Fibroblast of skin of abdomen (primary cell): ENCODE data around the gene INHA.

ENCODE experiments used
- DNase-seq: peaks from one replicate; pipeline ENCODE4 v3.0.0-alpha.2; 2013

Gene INHA

DNA sequence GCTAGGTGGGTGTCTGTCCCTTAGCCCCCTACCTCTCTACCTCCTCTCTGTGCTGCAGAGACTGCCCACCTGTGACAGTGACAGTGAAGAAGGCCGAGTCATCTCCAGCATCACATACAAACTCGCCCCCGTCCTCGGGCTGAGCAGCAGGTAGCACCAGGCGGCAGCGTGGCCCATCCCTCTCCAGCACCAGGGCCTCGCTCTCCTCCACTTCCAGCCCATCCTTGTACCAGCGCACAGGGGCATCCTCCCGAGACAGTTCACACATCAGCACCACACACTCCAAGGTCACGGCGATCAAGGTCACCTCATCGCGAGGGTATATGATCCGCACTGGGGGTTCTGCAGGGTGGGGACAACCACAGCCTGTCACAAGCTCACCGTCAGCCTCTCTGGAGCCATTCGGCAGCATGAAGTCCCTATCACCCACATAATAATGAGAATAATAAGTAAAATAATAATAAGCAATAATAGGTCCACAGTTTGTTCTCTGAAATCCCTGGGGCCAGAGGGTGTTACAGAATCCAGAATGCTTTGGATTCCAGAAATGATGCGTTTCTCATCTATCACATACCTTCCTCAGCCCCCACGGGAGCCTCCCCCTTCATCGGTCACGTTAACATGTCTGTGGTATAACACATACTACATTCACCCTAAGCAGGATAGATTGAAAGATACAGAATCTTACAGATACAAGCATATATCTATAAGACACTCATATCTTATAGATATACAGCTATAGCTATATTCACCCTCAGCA, 12.8 kb upstream of the INHA start:
- no peak for DNase-seq

DNA sequence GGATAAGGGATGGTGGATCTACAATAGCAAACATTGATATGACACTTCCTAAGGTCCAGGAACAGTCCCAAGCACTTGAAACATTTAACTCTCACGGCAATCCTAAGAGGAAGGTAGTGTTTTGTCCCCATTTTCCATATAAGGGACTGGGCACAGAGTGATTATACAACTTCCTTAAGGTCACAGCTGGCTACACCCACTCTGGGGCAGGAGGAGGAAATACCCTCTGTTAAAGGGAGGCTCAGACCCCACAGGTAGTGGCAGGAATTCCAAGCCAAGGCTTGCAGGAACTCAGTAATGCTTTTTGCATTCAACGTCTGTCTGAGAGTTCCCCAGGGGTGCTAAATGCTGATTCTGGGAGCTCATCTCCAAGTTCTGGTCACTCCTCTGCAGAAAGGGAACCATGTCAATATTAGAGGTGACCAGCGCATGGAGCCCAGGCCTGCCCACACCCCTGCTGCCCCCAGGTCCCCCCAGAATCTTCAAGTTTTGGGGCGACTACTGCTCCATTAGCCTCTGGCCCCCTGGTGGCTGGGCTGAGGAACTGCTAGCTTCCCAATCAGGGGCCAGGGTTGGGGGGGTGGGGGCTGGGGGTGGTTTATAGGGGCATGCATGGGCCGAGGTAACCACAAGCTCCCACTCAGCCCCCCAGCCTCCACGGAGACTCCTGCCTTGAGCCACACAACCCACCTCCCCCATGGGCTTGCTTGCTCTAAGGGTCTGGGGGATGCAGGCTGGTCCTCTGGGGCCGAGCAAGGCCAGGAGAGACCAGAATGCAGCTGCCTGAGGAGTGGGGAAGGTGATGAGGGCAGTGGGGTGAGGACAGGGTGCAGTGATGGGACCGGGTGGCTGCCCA, 11.8 kb upstream of the INHA start:
- no peak for DNase-seq

DNA sequence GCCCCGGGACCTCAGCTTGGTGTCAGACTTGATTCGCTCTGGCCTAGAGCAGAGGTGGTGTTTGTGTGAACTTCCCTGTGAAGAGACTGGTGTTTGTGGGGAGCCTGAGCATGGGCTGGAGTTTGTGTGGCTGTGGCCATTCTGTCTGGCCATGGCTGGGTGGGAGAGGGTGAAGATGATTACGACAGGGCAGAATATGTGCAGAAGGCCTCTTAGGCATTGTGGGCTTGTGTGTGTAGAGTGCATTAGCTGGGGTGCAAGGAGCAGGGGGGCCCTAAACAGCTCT, 11.3 kb upstream of the INHA start:
- DNase-seq: no peak

DNA sequence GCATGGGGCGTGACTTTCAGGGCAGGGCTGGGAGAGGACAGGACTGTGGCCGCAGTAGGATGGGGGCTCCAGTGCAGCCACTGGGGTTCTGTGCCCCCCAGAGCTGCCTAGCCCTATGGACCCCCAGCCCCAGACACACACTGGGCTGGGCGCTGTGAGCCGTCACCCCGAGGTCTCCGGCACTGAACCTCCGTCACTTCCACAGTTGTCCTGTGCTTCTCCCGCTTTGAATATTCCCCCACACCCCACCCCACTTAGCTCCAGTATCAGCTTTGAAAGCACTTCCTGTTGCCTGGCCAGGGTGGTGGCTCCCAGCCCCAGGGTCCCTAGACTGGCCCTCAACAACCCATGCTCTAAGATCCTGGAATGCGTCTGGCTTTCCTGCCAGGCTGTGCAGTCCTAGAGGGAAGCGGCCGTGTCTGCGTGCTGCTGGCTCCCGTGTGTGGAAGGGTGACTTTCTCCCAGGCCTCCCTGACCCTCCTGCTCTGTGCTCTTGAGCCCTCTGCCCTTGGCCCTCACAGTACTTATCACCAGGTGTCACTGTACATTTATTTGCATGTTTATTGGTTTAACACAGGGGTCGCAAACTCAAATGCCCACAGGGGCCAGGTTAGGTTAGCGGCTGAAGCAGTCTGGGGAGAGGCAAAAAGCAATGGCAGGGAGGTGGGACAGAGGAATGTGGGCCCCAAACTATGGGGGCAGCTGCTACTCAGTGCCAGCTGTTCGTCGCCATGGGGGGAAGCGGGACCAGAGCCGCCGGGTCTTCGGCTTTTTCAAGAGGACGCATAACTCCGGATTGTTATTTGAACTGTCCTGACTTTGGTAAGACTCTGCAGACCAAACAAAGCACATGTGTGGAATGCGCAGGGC, 10.7 kb upstream of the INHA start:
- no peak for DNase-seq

DNA sequence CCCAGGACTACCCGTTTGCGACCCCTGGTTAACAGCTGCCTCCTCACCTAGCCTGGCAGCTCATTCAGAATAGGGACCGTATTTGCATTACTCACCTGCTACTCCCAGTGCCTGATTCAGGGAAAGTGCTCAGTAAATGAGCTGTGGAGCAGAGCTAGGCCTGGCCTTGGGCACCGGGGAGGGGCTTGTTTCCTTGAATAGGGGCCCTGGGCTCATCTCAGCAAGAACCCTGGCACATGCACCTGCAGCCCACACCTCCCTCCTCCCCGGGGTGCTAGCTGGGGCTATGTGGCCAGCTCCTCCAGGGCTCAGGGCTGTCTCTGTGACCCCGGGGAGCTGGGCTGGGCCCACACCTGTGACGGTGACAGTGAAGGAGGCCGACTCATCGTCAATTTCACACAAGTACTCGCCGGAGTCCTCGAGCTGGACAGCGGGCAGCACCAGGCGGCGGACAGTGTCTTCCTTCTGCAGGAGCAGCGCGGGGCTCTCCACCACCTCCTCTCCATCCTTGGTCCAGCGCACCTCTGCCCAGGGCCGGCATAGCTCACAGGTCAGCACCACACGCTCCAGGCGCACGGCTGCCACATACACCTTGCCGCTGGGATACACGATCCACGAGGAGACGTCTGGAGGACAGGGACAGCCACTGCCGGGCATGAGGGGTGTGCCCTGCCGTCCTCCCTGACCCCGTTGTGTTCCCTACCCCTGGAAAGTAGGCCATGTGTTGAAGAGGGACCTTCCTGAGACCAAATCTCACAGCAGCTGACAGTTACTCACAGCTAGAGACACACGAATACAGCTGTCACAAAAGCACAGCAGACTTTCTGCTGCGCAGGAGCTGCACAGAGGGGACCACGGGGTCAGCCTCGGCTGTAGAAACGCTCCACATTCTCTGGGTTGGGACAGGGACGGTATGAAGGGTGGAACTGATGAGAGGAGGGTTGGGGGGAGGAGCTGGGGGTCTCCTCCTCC, 9.8 kb upstream of the INHA start:
- no peak for DNase-seq

DNA sequence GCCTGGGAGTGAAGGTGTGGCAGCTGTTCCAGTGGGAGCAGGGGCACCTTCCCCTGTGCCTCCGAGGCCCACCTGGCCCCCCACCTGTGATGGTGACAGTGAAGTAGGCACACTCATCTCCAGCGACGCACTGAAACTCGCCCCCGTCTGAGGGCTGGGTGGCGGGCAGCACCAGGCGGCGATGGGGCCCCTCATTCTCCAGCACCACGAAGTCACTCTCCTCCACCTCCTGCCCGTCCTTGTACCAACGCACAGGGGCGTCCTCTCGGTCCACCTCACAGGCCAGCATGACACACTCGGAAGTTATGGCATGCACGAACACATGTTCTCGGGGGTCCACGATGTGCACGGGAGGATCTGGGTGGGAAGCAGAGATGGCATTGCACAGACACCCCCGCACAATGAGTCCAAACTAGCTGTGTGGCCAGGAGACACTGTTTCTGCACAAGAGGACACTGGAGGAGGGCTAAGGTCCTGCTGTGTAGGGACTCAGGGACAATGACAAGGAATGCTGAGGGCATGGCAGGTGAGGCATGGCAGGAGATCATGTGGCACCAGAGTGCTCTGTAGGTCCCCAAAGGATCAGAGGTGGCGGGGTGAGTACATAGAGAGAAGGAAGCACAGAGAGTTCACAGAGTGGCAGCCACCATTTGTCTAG, 8.7 kb upstream of the INHA start:
- DNase-seq: no peak

DNA sequence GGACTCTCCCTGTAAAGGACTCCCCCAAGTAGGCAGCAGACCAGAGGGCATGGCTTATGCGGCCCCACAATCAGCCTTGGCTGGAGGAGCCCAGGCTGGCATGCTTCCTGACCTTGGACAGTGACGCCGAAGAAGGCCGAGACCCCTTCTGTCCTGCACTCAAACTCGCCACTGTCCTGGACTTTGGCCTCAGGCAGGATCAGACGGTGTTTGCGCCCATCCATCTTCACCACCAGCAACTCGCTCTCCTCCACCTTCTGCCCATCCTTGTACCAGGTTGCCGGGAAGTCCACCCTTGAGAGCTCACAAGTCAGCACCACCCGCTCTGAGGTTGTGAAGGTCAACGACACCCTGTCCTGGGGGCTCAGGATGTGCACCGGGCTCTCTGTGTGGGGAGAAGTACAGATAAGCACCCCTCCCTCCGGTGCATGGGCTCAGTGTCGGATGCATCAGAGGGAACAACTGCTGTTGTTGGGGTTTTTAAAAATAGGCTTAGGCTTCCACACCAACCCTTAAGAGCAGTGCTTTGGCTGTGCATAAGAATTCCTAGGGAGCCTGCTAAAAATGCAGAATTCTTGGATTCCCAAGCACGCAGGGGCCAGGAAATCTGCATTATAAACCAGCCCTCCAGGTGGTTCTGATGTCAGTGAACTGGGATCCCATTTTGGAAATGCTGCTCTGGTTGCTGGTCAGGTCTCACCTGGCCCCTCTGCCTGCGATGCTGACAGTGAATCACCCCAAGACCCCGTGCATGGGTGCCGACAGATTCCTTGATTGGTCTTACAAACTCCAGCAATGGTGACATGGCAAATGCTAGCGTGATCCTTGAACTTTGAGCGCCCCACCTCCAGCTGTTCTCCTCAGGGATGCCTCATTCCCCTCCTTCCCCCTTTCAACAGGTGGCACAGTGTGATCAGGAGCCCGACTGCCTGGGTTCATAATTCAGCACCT, 6.7 kb upstream of the INHA start:
- no peak for DNase-seq

DNA sequence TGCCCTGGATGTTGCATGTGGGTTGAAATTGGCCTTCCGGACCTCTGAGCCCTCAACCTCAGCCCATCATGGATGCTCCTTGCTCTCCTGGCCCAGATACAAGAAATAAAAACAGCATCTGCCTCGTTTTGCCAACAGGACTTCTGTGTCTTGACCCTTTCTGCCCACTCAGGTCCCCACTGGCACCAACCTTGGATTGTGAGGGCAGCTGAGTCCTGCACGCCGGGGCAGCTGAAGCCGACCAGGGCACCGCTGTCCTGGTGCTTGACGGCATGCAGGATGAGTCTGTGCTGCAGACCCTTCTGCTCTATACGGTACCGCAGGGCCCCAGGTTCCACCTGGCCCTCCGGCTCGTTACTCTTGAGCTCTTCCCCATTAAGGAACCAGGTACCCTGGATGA, 5.5 kb upstream of the INHA start:
- DNase-seq: no peak

DNA sequence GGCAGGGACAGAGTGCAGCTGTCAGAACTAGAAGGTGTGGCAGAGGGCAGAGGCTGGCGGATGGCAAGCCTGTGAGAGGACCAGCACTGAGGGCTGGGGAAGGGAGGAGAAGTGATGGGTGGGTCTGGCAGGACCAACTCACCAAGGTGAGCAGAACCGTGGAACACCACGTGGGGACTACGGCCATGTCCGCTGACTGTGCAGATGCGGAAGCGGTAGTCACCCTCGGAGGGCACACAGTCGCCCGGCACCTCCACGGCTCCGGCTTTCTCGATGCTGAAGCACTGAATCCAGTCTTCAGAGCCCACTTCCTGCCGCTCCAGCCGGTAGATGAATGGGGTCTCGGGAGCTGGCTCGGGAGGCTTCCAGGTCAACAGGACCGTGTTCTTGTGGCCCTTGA, 5.0 kb upstream of the INHA start:
- DNase-seq: no peak

DNA sequence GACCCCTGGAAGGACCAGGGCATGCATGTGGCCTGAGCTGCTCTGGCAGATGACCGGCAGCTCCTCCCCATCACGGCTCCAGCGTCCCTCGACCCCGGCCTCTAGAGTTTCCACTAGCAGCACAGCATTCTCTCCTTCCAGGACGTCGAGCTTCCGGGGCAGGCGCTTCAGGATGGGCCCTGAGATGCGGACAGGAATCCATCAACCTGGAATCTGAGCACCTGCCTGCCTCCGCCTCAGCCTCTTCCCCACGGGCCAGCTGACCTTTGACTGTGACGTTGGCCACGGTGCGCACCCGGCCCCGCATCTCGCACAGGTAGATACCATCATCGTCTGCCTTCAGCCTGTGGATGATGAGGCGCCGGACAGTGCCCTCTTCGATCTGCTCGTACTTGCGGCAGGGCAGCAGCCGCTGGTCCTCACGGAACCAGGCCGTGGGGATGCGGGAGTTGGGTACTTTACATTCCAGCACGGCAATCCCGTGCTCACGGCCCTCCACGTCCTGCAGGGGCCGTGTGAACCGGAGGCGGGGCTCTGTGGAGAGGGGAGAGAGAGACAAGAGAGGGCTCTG, 4.2 kb upstream of the INHA start:
- DNase-seq: no peak

DNA sequence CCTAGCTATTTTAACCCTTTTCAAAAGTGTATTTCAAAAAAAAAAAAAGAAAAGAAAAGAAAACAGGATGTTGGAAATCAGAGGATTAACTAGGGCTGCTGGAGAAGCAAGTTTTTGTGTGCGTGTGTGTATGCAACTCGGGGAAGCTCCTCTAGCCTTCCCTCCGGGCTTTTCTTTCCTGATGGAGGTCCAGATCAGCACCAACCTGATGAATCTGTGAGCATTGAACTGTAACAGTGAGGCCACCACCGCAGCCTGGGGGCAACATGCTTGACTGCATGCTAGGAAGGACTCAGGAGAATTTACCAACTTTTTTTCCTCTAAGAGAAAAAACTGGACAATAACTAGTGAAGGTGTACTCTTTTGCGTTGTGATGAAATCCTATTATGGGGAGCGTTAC, 3.1 kb upstream of the INHA start:
- no peak for DNase-seq

DNA sequence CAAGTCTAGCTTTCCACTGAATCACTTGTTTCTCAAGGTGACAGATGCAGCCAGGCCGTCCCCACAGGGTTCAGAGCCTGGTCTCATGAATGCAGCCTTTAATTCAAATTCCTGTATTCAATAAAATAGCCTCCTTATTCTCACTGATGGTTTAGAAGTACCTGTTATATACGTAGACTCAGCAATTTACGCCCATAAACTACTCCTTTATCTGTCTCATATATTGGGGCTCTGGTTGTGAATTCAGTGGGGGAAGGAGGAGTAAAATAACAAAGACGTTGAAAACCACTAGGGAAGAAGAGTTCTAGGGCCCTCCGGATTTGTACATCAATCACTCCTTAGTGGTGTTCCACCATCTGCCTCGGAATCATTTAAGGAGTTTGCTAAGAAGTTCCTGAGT, 2.5 kb upstream of the INHA start:
- no peak for DNase-seq

DNA sequence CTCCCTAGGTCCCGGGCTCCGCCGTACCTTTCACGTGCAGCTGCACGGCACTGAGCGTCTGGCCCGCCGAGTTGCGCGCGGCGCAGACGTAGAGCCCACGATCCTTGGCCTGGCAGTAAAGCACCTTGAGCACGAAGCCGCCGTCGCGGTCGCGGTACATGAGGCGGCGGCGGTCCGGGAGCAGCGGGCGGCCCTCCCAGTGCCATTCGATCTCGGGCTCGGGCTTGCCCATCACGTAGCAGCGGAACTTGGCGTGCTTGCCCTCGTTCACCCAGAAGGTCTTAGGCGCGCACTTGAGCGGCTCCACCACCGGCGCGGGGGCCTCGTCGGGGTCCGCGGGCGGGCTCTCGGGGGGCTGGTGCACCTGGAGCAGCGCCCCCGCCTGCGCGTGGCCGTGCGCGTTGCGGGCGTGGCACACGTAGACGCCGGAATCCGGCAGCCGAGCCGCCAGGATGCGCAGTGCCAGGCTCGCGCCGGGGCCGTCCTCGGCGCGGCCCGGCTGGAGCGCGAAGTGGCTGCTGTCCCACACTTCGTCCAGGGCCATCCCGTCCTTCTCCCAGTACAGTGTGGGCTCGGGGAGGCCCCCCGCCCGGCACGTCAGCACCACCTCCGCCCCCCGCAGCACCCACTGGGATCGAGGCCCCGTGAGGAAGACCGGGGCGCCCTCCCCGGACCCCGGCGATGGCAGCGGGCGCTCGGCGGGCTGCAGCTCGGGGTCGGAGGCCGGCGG, 1.8 kb upstream of the INHA start:
- peak; percentile 17 for DNase-seq

DNA sequence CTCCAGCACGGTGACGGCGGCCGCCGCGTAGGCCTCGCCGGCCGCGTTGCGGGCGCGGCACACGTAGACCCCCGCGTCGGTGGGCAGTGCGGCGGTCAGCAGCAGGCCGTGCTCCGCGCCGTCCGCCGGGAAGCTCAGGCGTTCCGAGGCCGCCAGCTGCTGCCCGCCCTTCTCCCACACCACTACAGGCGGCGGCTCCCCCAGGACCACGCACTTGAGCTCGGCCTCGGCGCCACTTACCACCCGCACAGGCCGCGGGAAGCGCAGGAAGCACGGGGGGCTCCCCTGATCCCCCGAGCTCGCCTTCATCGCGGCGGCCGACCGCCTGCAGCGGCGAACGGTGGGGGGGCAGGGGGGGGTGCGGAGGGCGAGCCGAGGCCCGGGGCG, 1.2 kb upstream of the INHA start:
- DNase-seq: peak; percentile 10

DNA sequence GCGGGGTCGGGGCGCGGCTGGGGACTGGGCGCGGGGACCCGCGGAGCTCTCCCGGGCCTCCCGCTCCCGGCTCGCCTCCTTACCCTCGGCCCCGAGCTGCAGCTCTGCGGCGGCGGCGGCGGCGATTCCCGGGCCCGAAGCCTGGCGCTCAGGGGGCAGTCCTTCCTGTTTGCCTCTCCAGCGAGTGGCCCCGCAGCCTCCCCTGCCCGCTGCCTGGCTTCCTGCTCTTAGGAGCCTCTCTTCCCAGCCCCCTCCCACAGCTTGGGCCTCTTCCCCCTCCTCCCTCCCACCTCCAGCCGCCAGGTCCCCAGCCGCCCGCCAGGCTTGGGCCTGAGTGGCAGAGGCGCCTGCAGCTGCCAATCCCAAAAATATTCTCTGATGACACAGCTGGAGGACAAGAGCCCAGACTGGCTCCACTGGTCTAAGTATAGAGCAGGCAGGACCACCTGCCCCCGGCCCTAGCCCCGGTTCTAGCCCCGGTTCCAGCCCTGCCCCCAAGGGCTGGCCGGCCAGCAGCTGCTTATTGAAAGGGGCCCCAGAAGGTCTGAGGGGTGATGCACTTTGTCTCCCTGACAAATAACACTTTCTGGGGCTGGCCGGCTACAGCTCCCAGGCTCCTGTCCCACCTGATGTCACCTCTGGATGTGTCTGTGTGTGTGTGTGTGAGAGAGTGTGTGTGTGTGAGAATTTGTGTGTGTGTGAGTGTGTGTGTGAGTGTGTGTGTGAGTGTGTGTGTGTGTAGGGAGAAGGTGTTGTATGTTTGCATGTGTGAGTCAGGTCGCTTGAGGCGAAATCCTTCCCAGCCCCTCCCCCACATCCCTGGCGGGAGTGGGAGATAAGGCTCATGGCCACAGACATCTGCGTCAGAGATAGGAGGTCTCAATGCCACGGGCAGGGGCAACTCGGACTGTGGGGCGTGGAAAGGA, 536 bp upstream of the INHA start, which contains the start of gene OBSL1:
TSS of gene OBSL1 (minus strand) at position 229 of the 926 bp plus-strand sequence. CDS start 307 bp downstream, outside the sequence.
- DNase-seq: peak; percentile 82

DNA sequence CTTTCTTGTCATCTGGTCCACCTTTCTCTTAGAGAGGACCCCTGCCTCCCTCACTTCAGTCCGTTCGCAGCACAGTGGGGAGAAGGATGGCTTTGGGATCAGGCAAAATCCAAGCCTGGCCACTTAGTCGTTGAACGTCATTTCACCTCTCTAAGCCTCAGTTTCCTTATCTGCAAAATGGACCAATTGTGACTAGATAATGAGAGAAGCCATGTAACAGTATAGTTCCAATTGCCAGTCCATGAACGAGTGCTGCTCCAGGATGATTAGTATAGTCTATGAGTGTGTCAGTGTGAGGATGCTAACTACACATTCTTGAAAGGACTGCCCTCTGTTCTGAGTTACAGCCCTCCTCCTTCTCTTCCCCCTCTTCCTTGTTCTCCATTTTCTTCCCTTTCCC, 1.1 kb downstream of the INHA start:
- no peak for DNase-seq

DNA sequence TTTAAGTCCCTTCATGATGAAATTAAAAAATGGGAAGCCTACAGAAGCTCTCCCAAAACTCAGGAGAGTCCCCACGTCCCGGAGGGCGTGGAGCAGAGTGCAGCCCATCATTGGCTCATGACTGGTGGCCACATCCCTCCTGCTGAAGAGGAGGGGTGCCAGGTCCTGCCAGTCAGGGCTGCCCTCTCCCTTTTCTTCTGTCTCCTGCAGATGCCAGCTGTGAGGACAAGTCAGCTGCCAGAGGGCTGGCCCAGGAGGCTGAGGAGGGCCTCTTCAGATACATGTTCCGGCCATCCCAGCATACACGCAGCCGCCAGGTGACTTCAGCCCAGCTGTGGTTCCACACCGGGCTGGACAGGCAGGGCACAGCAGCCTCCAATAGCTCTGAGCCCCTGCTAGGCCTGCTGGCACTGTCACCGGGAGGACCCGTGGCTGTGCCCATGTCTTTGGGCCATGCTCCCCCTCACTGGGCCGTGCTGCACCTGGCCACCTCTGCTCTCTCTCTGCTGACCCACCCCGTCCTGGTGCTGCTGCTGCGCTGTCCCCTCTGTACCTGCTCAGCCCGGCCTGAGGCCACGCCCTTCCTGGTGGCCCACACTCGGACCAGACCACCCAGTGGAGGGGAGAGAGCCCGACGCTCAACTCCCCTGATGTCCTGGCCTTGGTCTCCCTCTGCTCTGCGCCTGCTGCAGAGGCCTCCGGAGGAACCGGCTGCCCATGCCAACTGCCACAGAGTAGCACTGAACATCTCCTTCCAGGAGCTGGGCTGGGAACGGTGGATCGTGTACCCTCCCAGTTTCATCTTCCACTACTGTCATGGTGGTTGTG, 2.6 kb downstream of the INHA start:
- no peak for DNase-seq
